ENCODE measurements around the gene TGFA. TPM values are rescaled to one million over a fixed set of nuclear protein-coding genes. Genes with fewer than 3 reads are reported as not detected.

The TGFA gene
- total RNA-seq, 4 donors from 2014 or later = 10.7 to 51.3 (median 33.7) TPM

GRCh38 chr2:70400539-70400938 is 153.1 kb downstream of the TGFA start:
- 65 to 84% methylated on average over 3 of the region's 3 CpGs for WGBS, 2 donors (ENCODE audit: low coverage in 1 of 2)
- H3K4me3 ChIP-seq = no peak overlapping the region
- peaks cover 0 to 12% (median 4%) of the 10 kb centered on the region in 4 donors for H3K4me1 ChIP-seq
- no peaks in the 10 kb centered on the region for H3K27me3 ChIP-seq
- in situ Hi-C loops (cut with MboI; ENCODE audit: low pct_ligation_motif_present in 1 of 4, low pct_unique_long_range_greater_than_20kb in 1 of 4, low sequenced_read_pairs in 3 of 4) = no loop called here
- no peak for TF ChIP-seq EP300 (IDR thresholded peaks at IDR 0.05; ENCODE audit: low read depth)
- TF ChIP-seq POLR2AphosphoS5 (IDR thresholded peaks at IDR 0.05) = no peak
- TF ChIP-seq POLR2A (IDR thresholded peaks at IDR 0.05) = no peak
- TF ChIP-seq CTCF (IDR thresholded peaks at IDR 0.05) = no peak
- H3K36me3 ChIP-seq = no peaks in the 10 kb centered on the region
- intact Hi-C loops (cut with DNase I; ENCODE audit: low total_unique reads) = no loop called here
- no peak for DNase-seq
- no peaks in the 10 kb centered on the region for H3K9me3 ChIP-seq
- no peak overlapping the region for H3K27ac ChIP-seq

- Histone ChIP-seq H3K27ac (no peak overlapping the region), H3K27me3 (no peaks in the 10 kb centered on the region), H3K4me3 (no peak overlapping the region), H3K36me3 (no peaks in the 10 kb centered on the region), H3K9me3 (no peaks in the 10 kb centered on the region), H3K4me1 (peaks cover 0 to 12% (median 4%) of the 10 kb centered on the region in 4 donors)
- no peak for DNase-seq
- in situ Hi-C loops (cut with MboI; ENCODE audit: low pct_ligation_motif_present in 1 of 4, low pct_unique_long_range_greater_than_20kb in 1 of 4, low sequenced_read_pairs in 3 of 4) (no loop called here), intact Hi-C loops (cut with DNase I; ENCODE audit: low total_unique reads) (no loop called here)
- no peak for TF ChIP-seq CTCF (IDR thresholded peaks at IDR 0.05)
- TF ChIP-seq POLR2AphosphoS5 (IDR thresholded peaks at IDR 0.05) = no peak
- no peak for TF ChIP-seq POLR2A (IDR thresholded peaks at IDR 0.05)
- TF ChIP-seq EP300 (IDR thresholded peaks at IDR 0.05; ENCODE audit: low read depth) = no peak
- 67 to 80% methylated on average over 1 of the region's 1 CpG for WGBS, 2 donors (ENCODE audit: low coverage in 1 of 2)
Observed at GRCh38 chr2:70399046-70399445, 154.6 kb downstream of the TGFA start.

Other genes starting within 250 kb of the TGFA start
- 1 to 10 TPM in 2 of 4 donors, under 1 TPM in 2; 0.40 to 1.9 (median 1.1) TPM for gene ADD2, start 214.4 kb upstream of the TGFA start, total RNA-seq
- not detected for gene FIGLA, start 236.8 kb upstream of the TGFA start, total RNA-seq

Data from transverse colon (tissue), 4 donors.